HG02840 (cell line): Measurements from ENCODE around the gene HES7.

ENCODE experiments used
- ATAC-seq: cut with Tn5 transposase; IDR thresholded peaks from one replicate; pipeline ENCODE4 v1.9.1; 2021; ENCODE audit warnings: mild to moderate bottlenecking, moderate library complexity, moderate number of reproducible peaks; ENCODE audit not compliant: unreplicated experiment, low FRiP score

Gene HES7

DNA sequence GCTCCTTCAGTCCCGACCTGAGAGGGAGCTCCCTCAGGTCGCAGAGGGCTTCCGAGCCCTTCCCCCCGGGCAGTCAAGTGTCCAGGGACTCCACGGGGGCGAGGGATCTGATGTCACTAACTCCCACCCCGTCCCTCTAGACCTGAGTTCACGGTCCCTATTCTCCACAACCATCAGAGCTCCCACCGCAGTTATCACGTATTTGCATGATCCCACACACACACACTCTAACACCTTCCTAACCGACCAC lies 32.0 kb upstream of the HES7 start:
- ATAC-seq, result no peak

DNA sequence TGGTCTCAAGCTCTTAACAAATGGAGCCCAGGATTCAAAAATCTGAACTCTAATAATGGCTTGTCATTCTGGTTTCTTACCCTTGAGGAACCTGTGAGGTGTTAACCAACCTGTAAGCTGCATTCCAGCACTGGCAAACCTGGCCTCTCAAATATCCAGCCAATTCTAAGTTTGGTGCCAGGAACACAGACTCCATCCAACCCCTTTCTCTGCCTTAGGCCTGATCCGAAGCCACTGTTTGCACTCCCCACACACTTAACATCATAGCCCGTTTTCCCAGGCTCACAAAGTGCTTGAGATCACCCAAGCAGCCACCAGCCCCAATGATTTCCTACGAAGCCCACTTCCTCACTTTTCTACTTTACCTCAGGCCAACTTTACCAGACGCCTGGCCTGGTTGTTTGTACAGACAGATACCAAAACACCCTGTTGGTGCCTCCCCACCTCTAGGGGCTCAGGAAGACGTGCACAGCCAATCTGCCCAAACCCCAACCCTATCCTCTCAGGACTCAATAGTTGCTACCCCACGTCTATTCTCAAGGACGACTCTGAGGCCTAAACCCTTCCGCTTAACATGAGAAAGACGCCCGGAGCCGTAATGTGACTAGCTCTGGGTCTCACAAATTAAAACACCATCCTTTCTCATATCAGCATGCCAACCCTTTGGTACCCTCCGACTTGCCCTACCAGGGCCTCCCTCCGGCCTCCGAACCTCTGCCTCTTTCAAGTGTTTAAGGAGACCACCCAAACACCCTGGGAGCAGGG lies 31.5 kb upstream of the HES7 start:
- no peak for ATAC-seq

DNA sequence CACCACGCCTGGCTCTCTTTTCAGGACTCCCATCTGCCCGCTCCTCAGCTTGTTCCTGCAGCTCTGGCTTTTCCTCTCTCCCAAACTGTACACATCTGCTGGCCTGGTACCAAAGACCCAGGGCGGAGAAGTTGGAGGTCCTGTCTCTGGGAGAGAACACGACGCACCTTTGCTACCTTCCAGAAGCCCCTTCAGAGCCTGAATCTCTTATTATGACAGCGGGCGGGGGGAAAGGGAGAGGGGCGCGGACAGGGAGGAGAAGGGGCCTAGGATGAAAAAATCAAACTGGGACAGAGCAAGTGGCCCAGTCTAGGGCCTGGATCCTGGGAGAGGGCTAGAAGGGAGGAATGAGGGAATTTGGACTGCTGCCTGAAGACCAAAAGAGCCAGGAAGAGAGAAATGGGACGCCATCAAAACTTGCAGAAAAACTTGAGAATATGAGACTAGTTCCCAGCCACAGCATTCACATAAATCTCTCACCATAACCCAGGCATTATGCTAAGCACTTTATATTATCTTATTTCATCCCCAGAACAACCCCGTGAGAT lies 30.8 kb upstream of the HES7 start:
- no peak for ATAC-seq

DNA sequence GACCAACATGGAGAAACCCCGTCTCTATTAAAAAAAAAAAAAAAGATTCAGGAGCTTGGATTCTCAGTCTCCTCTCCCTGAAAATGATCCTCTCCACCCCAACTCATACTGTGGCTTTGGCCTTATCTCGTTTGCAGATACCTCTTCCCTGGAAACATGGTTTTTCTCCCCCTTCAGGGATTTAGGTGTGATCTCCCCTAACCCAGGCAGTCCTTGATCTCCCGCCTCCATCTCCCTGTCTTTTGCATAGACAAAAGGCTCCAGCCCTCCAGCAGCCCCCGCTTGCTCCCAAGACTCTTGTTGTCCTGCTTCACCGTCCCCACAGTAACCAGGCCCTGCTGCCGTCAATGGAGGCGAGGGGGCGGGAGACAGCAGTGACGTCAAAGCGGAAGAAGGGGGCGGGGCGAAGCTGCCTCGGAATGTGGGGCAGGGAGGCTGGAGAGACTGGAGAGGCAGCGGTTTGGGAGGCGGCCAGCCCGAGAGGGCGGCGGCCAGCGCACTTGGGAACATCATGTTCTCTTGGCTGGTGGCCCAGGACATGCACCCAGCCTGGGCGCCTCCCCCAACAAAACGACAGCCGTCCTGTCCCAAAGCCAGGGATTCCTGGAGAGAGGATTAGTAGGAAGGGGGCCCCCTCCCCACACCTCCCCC lies 30.2 kb upstream of the HES7 start:
- ATAC-seq, result no peak

DNA sequence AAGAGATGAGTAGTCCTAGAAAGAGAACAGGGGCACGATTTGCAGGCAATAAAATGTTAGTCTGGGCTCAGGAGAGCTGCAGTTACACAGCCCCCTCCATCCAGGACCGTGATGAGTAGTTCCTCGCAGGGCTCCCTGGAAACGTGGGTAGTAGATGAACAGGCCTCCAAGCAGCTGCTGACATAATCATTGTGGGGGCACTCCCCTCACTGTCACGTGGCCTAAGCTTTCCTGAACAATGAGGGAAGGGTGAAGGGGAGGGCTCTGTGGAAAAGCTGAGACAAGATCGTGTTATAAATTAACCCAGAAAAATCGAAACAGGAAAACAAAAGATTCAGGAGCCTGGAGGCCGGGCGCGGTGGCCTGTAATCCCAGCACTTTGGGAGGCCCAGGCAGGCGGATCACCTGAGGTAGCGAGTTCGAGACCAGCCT lies 29.6 kb upstream of the HES7 start:
- no peak for ATAC-seq

DNA sequence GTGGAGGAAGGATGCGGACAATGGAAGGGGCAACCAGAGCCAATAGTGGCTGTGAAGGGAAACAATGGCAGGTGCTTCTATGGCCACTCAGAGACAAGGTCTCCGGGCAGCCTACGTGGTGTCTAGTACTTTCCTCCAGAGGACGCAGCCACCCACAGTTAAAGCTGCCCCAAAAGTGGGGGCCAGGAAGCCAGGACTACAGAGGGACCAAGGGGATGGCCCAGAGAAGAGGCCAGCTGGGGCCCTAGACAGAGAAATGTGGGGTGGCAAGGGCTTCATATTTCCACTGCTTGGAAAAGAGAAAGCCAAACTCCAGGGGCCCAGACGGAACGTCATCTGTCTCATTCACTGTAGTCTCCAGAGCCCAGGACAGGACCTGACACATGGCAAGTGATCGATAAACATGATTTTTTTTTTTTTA lies 29.1 kb upstream of the HES7 start:
- no peak for ATAC-seq

DNA sequence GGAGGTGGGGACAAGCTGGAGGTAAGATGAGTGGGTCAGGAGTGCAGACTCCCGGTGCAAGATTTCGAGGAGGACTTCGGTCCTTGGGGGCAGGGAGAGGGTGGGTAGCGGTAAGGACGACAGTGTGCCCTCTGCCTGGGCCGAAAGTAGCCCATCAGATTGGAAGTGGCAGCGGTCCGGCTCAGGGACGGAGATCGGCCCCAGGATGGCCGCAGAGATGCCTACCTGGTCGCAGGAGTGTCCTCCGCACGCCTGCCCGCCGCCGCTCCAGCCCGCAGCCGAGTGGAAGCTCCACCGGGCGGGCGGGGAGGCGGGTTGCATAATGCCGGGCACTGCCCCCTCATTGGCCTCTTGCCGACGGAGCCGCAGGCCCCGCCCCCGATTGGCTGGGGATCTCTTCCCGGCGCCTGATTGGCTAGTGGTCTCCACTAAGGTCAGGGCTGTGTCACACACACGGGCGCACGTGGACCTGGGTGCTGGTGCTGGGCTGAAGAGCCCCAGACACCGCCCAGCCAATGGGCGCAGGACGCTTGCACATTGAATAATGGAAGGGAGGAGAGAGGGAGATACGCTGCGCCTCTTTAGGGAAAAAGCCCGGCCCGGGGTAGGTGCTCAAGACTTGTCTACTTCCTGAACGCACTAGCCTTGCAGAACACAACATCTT lies 28.3 kb upstream of the HES7 start, which contains the start of gene PER1:
TSS of gene PER1 (minus strand) at position 293 of the 664 bp plus-strand sequence. CDS start 1,698 bp downstream, outside the sequence.
- no peak for ATAC-seq

DNA sequence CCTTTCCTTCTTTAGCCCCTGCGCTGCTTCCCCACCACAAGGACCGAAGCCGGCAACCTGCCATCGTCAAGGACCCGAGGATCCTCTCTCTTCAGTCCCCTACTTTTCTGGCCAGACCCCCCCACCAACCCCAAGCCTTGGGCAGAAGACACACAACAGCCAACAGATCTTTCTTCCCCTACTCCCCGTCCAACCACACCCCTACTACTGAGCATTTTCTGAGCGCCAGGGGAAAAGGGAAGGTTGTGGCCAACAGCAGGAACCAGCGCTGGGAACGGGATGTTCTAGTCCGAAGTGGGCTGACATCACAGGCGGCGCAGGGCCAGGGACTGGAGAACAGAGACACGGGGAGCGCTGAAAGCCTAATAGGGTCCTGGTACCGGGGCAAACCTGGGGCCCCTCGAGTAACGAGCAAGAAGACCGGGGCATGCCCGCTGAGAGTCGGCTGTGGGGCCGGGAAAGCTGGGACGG lies 27.8 kb upstream of the HES7 start:
- no peak for ATAC-seq

DNA sequence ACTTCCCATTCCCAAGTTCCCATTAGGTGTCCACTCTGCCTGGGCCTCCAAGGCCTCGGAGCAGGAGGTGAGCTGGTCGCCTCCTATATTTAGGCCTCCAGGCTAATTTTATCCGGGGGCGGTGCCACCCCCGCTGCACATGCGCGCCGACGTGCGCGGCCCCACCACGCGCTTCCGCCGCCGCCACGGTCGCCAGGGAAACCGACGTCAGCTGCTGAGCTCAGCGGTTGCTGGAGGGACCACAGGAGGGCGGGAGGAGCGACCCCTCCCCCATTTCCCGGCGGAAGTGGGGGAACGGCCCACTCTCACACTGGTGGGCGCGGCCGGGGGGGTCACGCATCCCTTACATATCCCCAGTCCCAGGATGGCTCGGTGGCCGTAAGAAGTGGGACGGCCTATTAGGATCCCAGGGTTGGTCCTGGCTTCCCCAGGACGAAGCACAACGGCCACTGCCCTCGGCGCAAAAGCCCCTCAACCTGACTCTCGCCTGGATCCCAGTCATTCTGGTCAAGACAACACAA lies 27.3 kb upstream of the HES7 start:
- ATAC-seq, result peak; percentile 53

DNA sequence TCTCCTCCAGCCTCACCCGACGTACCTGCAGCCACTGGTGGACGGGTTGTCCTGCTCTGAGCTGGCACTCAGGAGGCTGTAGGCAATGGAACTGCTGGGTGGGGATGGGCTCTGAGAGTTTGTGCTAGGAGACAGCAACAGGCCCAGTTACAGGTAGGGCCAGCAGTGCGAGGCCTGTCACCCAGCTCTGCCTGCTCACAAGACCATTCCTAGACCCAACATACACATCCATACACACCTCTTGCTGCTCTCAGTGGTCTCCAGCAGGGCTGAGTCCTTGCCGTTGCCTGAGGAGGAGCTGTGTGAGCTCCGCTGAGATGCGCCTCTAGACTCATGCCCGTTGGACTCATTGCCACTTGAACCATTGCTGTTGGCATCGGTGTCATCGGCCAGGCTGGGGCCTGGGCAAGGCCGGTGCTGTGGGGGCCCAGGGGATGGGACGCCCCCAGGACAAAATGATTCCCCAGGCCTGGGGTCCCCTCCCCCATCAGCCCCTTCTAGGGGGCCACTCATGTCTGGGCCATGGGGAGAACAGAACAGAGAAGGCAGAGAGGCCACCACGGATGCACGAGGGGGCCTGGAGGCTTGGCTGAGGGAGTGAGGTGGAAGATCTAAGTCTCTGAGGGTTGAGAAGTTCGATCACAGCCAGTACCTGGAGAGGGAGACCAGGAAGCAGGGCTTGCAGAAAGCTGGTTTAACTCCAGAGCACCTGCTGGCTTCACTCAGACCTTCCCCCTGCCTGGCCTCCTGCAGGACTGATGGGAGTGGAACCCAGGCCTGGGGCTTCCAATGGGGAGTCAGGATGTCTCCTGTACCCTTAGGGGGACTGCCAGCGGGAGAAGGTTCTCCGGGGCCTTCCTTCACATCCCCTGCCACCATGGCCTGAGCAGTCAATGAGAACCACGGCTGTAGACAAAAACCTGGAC lies 26.6 kb upstream of the HES7 start:
- no peak for ATAC-seq

DNA sequence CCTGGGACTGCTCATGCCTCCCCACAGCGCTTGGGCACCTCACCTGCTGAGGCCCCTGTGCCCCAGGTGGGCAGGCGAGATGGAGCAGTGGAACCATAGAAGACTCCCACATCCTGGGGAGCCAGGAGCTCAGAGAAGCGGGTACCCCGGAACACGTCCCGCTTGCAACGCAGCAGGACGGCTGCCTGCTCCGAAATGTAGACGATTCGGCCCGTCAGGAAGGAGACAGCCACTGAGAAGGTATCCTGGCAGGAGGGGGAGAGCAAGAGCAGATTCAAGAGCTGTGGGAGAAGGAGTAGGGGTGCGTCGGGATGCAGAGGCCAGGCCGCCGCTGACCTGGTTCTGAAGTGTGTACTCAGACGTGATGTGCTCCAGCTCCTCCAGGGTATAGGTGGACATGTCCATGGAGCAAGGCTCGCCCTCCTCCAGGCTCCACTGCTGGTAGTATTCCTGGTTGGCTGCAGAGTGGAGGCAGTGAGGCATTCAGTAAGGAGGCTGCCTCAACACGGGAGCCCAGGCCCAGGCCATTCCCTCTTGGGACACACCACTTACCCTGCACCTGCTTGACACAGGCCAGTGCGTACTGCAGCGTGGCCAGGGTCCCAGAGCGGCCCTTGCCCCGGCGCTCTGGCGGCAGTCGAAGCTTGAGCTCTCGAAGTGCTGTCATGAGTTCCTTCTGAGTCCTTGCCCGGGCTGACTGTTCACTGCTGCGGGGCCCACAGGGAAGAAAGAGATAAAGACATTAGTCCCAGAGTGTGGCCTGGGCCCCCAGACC lies 25.7 kb upstream of the HES7 start:
- ATAC-seq, result no peak

DNA sequence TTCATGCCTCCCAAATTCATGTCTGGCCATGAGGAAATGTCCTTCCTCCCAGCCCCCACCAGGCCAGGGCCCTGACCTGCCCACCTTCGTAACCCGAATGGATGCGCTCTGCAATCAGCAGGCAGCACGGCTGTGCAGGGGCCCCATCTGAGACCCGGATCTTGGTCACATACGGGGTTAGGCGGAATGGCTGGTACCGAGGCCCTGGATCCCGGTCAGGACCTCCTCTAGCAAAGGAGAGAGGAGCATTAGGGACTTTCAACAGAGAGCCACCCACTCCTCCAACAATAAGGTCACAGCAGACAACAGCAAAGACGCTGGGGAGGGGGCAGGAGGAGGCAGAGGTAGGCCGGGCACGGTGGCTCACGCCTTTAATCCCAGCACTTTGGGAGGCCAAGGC lies 24.7 kb upstream of the HES7 start:
- ATAC-seq, result no peak

DNA sequence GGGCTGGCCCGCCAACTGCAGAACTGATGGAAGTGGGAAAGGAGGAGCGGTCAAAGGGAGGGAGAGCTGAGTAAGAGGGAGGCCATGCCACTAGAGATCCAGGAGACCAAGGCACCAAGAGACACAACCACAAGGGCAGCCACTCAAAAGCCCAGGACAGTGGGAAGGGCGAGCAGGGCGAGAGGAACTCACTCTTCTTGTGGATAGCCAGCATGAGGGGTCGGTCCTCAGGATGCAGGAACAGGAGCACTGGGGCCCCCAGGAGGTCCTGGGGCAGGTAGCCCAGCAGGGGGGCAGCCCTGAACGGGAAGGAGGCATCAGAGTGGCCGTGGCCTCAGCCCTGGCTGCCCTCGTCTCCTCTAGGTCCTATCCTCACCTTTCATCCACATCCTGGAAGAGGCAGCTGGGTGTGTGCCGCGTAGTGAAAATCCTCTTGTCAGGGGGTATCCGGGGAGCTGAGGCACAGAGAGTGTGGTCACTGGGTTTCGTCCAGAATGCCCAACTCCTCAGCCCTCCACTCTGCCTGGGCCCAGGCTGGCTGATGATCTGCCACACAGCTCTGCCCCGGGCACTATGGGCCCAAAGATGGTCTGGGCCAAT lies 24.0 kb upstream of the HES7 start:
- no peak for ATAC-seq

DNA sequence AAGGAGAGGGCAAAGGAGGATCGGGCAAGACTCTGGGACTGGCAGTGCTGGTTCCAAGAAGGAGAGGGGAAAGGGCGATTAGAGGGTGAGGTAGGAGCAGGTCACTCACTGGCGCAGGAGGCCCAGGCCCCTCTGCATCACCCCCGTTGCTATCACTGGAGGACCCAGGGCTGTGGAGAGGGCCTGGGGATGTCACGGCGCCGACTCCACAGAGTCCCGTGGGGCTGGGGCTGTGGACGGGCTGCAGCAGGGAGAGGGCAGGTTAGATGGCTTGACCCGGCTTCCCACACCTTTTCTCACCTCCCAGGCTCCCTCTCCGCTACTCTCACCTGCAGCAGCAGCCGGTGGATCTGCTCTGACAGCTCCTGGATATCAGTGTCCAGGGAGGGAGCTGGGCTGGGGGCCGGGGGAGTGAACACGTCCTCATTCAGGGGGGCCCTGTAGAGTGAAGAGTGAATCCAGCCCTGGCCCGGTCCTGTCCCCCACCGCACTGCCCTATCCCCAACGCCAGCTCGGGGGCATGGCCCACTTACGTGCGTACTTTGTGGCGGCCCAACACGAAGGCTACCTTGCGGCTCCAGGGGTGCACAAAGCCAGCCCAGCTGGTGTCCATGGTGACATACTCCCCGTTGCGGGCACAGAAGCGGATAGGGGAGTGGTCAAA lies 23.4 kb upstream of the HES7 start:
- no peak for ATAC-seq

DNA sequence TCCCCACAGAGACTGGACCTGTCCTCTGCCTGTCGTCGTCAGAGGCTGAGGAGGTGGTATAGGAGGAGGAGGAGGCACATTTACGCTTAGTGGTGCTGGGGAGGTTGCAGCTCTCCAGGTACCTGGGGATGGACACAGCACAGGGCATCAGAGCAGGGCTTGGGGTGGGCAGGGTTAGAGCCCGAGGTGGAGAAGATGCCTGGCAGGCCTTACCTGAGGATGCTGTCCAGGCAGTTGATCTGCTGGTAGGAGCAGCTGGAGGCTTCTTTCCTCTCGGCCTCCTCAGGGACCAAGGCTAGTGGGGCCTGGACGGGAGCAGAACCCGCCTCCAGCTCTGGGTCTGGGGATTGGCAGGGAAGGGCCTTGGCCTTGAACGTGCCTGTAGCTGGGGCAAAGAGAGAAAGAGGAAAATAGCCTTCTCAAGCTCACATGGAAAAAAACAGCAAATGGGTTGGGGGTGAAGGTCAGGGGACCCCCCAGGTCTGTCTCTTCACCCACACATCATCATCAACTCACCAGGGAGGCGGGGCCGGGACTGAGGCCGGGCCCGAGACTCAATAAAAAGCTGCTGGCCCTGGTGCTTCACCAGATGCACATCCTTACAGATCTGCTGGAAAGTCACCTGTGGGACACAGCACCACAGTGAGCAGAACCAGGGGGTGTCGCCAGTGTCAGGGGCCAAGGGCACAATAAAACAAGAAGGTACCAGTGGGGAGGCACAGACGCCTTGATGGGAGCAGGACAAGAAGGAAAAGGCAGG lies 22.7 kb upstream of the HES7 start:
- no peak for ATAC-seq

DNA sequence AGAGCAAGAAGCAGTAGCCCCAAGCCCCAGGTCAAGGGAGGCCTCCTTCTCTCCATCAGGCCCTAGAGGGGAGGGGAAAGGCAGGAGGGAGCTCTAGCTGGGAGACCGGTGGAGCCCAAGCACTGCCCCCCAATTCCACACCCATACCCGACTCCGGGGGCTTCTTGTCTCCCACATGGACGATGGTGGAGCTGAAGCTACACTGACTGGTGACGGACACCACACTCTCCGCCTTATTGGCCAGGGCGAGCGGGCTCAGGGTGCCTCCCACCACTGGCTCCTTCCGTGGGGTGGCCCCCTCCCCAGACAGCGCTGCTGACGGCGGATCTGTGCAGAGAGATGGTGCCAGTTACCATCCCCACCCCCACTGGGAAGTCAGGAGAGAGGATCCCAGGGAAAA lies 21.9 kb upstream of the HES7 start:
- no peak for ATAC-seq

DNA sequence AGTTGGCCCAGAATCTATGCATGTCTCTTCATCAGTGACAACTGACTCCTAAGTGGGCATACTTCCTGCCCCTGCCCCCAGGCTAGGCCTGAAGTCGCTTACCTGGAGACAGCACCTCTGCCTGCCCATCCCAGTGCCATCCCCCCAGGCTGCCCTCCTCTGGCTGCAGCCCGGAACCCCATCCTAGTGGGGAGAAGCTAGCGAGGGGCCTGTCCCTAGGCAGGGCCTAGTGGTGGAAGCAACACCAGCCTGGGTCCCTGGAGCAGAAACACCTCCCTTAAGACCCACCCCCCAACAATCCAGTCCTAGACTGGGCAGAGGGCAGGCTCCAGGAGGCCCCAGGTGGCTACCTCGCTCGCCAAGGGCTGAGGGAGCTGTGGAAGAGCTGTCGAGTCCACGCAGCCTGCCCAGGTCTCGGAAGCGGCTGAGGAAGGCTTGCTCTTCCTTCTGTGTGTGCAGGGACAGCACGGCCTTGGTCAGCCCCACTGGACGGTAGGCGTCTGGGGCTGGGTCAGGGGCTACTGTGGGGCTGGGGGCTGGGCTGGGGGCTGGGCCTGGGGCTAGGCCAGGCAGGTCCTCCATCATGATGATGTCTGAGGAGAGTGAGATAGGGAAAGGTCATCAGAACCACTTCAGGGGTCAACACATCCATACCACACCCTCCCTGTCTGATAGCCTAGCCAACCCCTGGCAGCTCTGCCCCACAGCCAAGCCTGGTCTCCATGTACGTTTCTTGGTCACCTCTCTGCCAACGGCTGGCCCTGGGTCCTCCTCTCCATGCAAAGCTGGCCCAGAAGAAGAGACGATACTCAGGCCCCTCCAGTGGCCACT lies 20.7 kb upstream of the HES7 start:
- ATAC-seq, result no peak
